Lower lobe of right lung (tissue), 2 donors: ENCODE data around the gene GNB5. TPM values are rescaled to one million over a fixed set of nuclear protein-coding genes. Genes with fewer than 3 reads are reported as not detected.
A peak's percentile ranks its signal among the peaks of the same experiment; 100 is the strongest.

Experiments used
- ATAC-seq, 2 donors: fragments of 200-7000 bp; cut with Tn5 transposase; one replicate each; pipeline ENCODE4 v1.9.1; 2020 to 2022; ENCODE audit warnings: mild to moderate bottlenecking in 2 of 2, moderate library complexity in 2 of 2
- DNase-seq: peaks from one replicate; pipeline ENCODE4 v3.0.0-alpha.2; 2020
- H3K27ac ChIP-seq: fragments of 200-600 bp; one replicate; pipeline ENCODE4 v1.8.0; 2022
- H3K27me3 ChIP-seq: fragments of 200-600 bp; one replicate; pipeline ENCODE4 v1.8.0; 2022; ENCODE audit warnings: low read depth
- H3K36me3 ChIP-seq: fragments of 200-600 bp; one replicate; pipeline ENCODE4 v1.8.0; 2022; ENCODE audit warnings: mild to moderate bottlenecking
- H3K4me1 ChIP-seq: fragments of 200-600 bp; one replicate; pipeline ENCODE4 v1.8.0; 2022
- H3K4me3 ChIP-seq: fragments of 200-600 bp; one replicate; pipeline ENCODE4 v1.8.0; 2022; ENCODE audit warnings: mild to moderate bottlenecking
- H3K9me3 ChIP-seq: fragments of 200-600 bp; one replicate; pipeline ENCODE4 v1.8.0; 2022
- intact Hi-C: fragments of 100-400 bp; cut with DNase I; formaldehyde crosslinking; loops from one replicate; pipeline ENCODE4 v1.11.0; 2022
- total RNA-seq: library from RNA; stranded (reverse); fragmentation: NEBNext Ultra II Directional; extraction: Animal tissue kit (Norgen Biotek cat#: 25700); gene quantifications from one replicate; pipeline ENCODE4 v1.2.1, GENCODE V29; 2021
- TF ChIP-seq, protein P1 (sequence below): fragments of 200-600 bp; IDR thresholded peaks from one replicate; pipeline ENCODE4 v1.8.0; 2022; ENCODE audit warnings: antibody characterized with exemption, mild to moderate bottlenecking
- donor health status: DM: no; HTN: yes; CAD: no; lungs with severe emphysema.

The GNB5 gene
- total RNA-seq, 1 donor from 2014 or later, result 14.1 TPM

- ATAC-seq (no peak), DNase-seq (no peak)
- no peak overlapping the region for H3K4me3 ChIP-seq
- TF ChIP-seq, protein P1, sequence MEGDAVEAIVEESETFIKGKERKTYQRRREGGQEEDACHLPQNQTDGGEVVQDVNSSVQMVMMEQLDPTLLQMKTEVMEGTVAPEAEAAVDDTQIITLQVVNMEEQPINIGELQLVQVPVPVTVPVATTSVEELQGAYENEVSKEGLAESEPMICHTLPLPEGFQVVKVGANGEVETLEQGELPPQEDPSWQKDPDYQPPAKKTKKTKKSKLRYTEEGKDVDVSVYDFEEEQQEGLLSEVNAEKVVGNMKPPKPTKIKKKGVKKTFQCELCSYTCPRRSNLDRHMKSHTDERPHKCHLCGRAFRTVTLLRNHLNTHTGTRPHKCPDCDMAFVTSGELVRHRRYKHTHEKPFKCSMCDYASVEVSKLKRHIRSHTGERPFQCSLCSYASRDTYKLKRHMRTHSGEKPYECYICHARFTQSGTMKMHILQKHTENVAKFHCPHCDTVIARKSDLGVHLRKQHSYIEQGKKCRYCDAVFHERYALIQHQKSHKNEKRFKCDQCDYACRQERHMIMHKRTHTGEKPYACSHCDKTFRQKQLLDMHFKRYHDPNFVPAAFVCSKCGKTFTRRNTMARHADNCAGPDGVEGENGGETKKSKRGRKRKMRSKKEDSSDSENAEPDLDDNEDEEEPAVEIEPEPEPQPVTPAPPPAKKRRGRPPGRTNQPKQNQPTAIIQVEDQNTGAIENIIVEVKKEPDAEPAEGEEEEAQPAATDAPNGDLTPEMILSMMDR, result no peak
- H3K27ac ChIP-seq, result no peak overlapping the region
- H3K9me3 ChIP-seq, result no peaks in the 10 kb centered on the region
- H3K4me1 ChIP-seq, result no peaks in the 10 kb centered on the region
- peaks cover 4% of the 10 kb centered on the region for H3K36me3 ChIP-seq
- intact Hi-C loops, result no loop called here
- H3K27me3 ChIP-seq, result no peaks in the 10 kb centered on the region
These were observed 31.5 kb downstream of the GNB5 start for GRCh38 chr15:52159645-52160044.

- ATAC-seq (no peak), DNase-seq (no peak)
- intact Hi-C loops, result no loop called here
- Histone ChIP-seq H3K36me3 (peaks cover 7% of the 10 kb centered on the region), H3K4me1 (no peaks in the 10 kb centered on the region), H3K27ac (no peak overlapping the region), H3K4me3 (no peak overlapping the region), H3K27me3 (no peaks in the 10 kb centered on the region), H3K9me3 (no peaks in the 10 kb centered on the region)
- TF ChIP-seq, protein P1, result no peak
These were observed 33.0 kb downstream of the GNB5 start for GRCh38 chr15:52158084-52158765.

DNA sequence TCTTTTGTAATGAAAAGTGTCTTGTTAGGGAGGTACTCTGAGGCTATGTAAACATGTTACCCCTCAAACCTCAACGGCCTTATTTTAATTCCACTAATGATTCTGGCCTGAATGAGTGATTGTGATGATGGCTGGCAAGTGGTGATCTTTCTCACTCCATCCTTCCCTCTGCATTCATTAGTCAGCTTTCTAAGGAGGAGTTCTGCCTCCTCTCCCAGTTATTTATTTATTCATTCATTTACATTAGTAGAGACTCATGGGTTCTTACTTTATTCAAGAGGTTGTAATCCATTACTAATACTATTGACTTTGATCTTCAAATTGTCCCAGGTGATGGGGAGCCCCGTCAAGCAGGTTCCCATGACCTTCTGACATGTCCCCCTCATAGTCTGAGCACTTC lies 35.3 kb downstream of the GNB5 start:
- intact Hi-C loops, result no loop called here

GRCh38 chr15:52154896-52155865 lies 36.0 kb downstream of the GNB5 start:
- intact Hi-C loops, result no loop called here
- no peaks in the 10 kb centered on the region for H3K4me1 ChIP-seq
- peaks cover 22% of the 10 kb centered on the region for H3K36me3 ChIP-seq
- DNase-seq (no peak), ATAC-seq (peak; percentile 31 to 51)
- H3K27me3 ChIP-seq, result no peaks in the 10 kb centered on the region
- no peak overlapping the region for H3K27ac ChIP-seq
- no peaks in the 10 kb centered on the region for H3K9me3 ChIP-seq
- TF ChIP-seq, protein P1, result no peak
- no peak overlapping the region for H3K4me3 ChIP-seq

More for the DNA sequence above, 35.3 kb downstream of the GNB5 start:
- Histone ChIP-seq H3K9me3 (no peaks in the 10 kb centered on the region), H3K27me3 (no peaks in the 10 kb centered on the region), H3K36me3 (peaks cover 15% of the 10 kb centered on the region), H3K4me3 (no peak overlapping the region), H3K4me1 (no peaks in the 10 kb centered on the region), H3K27ac (no peak overlapping the region)
- DNase-seq (no peak), ATAC-seq (no peak)
- TF ChIP-seq, protein P1, result no peak

- intact Hi-C loops, result no loop called here
- no peak overlapping the region for H3K4me3 ChIP-seq
- H3K36me3 ChIP-seq, result peaks cover 29% of the 10 kb centered on the region
- no peaks in the 10 kb centered on the region for H3K9me3 ChIP-seq
- no peaks in the 10 kb centered on the region for H3K27me3 ChIP-seq
- DNase-seq (no peak), ATAC-seq (no peak)
- H3K27ac ChIP-seq, result no peak overlapping the region
- no peaks in the 10 kb centered on the region for H3K4me1 ChIP-seq
- TF ChIP-seq, protein P1, result no peak
These were observed 37.0 kb downstream of the GNB5 start for GRCh38 chr15:52153900-52154895.
